Measurements from ENCODE around the gene AK1. TPM values are rescaled to one million over a fixed set of nuclear protein-coding genes. Genes with fewer than 3 reads are reported as not detected.
A peak's percentile ranks its signal among the peaks of the same experiment; 100 is the strongest.

The AK1 gene
- total and polyA plus RNA-seq, 2 of the 13 experiments (the other 11 are each of a cell fraction or from before 2014, with no cell fraction given): 19.1 to 32.8 TPM

GRCh38 chr9:127903557-127904475 lies 26.3 kb upstream of the AK1 start:
- Histone ChIP-seq H3K9ac (ENCODE audit: insufficient read depth, low read depth, low read length) (peak overlapping the region; percentile 39; the same call in 1 of the 2 replicates), H2AFZ (ENCODE audit: low read length) (no peak overlapping the region), H3K9me3 (ENCODE audit: low read length) (no peaks in the 10 kb centered on the region), H3K4me2 (ENCODE audit: low read depth, low read length) (peak overlapping the region; percentile 74), H3K4me1 (ENCODE audit: insufficient read depth, low read length) (peaks cover 48% of the 10 kb centered on the region), H3K27me3 (ENCODE audit: control insufficient read depth in 1 of 2, insufficient read depth in 2 of 2, low read length in 2 of 2) (no peaks in the 10 kb centered on the region), H4K20me1 (ENCODE audit: insufficient read depth, low read length) (no peaks in the 10 kb centered on the region), H3K36me3 (replicated peaks in 1 of 2; ENCODE audit: control insufficient read depth in 1 of 2, insufficient read depth in 2 of 2, low read length in 2 of 2) (no peaks in the 10 kb centered on the region; a peak in 1 of 5 replicates), H3K4me3 (replicated peaks in 1 of 3; ENCODE audit: insufficient read depth in 1 of 3, low read depth in 2 of 3, low read length in 3 of 3) (peak overlapping the region; percentile 44 to 62 (median 48)), H3K79me2 (ENCODE audit: insufficient read depth, low read length) (no peaks in the 10 kb centered on the region), H3K27ac (ENCODE audit: extremely low read length, insufficient read depth, low read length) (no peak overlapping the region)
- BruUV-seq (replicated peaks): TSS peak; percentile 37
- POLR2A ChIA-PET: interaction anchor here (0.6 to 4.5 kb wide), 8 partner anchors 9 to 175 kb away, joined by 3 to 78 read pairs (median 4); partner anchors contain the start of gene ST6GALNAC4
- ATAC-seq: peak; percentile 67
- peak; percentile 67 for FAIRE-seq
- CTCF ChIA-PET (ENCODE audit: low intra/inter-chr PET ratio, low total read pairs): no interaction called here
- in situ Hi-C loops (cut with HindIII; ENCODE audit: extremely low pct_ligation_motif_present, low pct_unique_long_range_greater_than_20kb): no loop called here
- DNase-seq (ENCODE audit: low spot score): peak; percentile 87
- 10% methylated on average over 15 of the region's 17 CpGs for WGBS (ENCODE audit: low lambda C conversion rate)
- intact Hi-C loops (cut with micrococcal nuclease; ENCODE audit: unreplicated experiment): loop anchor here (2.0 kb wide), 1 partner anchor 13 kb away; the partner anchor contains the start of gene ST6GALNAC4
- peak; percentile 66; the same call in 1 of the 2 replicates for TF ChIP-seq TGIF2 (CRISPR knock-in tag; IDR thresholded peaks at IDR 0.05)
- TF ChIP-seq ZNF230 (CRISPR knock-in tag; IDR thresholded peaks at IDR 0.05): 0 out of 2 replicates have a peak, but pooled peaks have one; percentile 15
- no peak for TF ChIP-seq BRCA1 (CRISPR knock-in tag; IDR thresholded peaks at IDR 0.05)
- TF ChIP-seq RFX1 (IDR thresholded peaks at IDR 0.05): no peak
- TF ChIP-seq STAT6 (CRISPR knock-in tag; IDR thresholded peaks at IDR 0.05; ENCODE audit: borderline replicate concordance): no peak; the same call in 1 of the 2 replicates
- no peak for TF ChIP-seq SRF (IDR thresholded peaks at IDR 0.05; ENCODE audit: low read depth, low read length)
- no peak; the same call in 1 of the 2 replicates for TF ChIP-seq E2F2 (CRISPR knock-in tag; IDR thresholded peaks at IDR 0.05; ENCODE audit: borderline replicate concordance)
- TF ChIP-seq SNAI1 (CRISPR knock-in tag; IDR thresholded peaks at IDR 0.05; ENCODE audit: borderline replicate concordance): 0 out of 2 replicates have a peak, but pooled peaks have one; percentile 1
- TF ChIP-seq ZNF790 (CRISPR knock-in tag; IDR thresholded peaks at IDR 0.05; ENCODE audit: borderline replicate concordance): no peak
- TF ChIP-seq NAIF1 (CRISPR knock-in tag; IDR thresholded peaks at IDR 0.05; ENCODE audit: borderline replicate concordance): no peak
- TF ChIP-seq, protein P1, sequence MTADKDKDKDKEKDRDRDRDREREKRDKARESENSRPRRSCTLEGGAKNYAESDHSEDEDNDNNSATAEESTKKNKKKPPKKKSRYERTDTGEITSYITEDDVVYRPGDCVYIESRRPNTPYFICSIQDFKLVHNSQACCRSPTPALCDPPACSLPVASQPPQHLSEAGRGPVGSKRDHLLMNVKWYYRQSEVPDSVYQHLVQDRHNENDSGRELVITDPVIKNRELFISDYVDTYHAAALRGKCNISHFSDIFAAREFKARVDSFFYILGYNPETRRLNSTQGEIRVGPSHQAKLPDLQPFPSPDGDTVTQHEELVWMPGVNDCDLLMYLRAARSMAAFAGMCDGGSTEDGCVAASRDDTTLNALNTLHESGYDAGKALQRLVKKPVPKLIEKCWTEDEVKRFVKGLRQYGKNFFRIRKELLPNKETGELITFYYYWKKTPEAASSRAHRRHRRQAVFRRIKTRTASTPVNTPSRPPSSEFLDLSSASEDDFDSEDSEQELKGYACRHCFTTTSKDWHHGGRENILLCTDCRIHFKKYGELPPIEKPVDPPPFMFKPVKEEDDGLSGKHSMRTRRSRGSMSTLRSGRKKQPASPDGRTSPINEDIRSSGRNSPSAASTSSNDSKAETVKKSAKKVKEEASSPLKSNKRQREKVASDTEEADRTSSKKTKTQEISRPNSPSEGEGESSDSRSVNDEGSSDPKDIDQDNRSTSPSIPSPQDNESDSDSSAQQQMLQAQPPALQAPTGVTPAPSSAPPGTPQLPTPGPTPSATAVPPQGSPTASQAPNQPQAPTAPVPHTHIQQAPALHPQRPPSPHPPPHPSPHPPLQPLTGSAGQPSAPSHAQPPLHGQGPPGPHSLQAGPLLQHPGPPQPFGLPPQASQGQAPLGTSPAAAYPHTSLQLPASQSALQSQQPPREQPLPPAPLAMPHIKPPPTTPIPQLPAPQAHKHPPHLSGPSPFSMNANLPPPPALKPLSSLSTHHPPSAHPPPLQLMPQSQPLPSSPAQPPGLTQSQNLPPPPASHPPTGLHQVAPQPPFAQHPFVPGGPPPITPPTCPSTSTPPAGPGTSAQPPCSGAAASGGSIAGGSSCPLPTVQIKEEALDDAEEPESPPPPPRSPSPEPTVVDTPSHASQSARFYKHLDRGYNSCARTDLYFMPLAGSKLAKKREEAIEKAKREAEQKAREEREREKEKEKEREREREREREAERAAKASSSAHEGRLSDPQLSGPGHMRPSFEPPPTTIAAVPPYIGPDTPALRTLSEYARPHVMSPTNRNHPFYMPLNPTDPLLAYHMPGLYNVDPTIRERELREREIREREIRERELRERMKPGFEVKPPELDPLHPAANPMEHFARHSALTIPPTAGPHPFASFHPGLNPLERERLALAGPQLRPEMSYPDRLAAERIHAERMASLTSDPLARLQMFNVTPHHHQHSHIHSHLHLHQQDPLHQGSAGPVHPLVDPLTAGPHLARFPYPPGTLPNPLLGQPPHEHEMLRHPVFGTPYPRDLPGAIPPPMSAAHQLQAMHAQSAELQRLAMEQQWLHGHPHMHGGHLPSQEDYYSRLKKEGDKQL (CRISPR knock-in tag; IDR thresholded peaks at IDR 0.05; ENCODE audit: low read depth): 0 out of 2 replicates have a peak, but pooled peaks have one; percentile 49
- no peak for TF ChIP-seq ZNF274 (CRISPR knock-in tag; IDR thresholded peaks at IDR 0.05)

Measured in HepG2 (cell line).